Loucy (cell line): ENCODE measurements around the gene PSPH.

Source experiments
- EZH2phosphoT487 ChIP-seq: fragments of 200-600 bp; IDR thresholded peaks from 2 replicates; pipeline ENCODE4 v1.6.1; 2018; ENCODE audit warnings: antibody characterized with exemption, mild to moderate bottlenecking, moderate library complexity, borderline replicate concordance
- TF ChIP-seq, protein P1 (sequence below): fragments of 200-600 bp; sonication (generic); conservative IDR thresholded peaks from 2 replicates; pipeline ENCODE4 v1.5.1; 2014; ENCODE audit warnings: mild to moderate bottlenecking, antibody characterized with exemption, low read length

DNA sequence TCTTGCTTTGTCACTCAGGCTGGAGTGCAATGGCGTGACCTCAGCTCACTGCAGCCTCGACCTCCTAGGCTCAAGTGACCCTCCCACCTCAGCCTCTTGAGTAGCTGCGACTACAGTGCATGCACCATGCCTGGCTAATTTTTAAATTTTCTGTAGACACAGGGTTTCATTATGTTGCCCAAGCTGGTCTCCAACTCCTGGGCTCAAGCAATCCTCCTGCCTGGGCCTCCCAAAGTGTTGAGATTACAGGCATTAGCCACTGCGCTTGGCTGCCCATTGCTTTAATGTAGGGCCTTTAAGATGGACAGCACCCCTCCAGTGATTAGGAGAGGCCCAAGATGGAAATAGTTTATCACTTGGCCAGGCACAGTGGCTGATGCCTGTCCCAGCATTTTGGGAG, 47.5 kb downstream of the PSPH start:
- TF ChIP-seq, protein P1, sequence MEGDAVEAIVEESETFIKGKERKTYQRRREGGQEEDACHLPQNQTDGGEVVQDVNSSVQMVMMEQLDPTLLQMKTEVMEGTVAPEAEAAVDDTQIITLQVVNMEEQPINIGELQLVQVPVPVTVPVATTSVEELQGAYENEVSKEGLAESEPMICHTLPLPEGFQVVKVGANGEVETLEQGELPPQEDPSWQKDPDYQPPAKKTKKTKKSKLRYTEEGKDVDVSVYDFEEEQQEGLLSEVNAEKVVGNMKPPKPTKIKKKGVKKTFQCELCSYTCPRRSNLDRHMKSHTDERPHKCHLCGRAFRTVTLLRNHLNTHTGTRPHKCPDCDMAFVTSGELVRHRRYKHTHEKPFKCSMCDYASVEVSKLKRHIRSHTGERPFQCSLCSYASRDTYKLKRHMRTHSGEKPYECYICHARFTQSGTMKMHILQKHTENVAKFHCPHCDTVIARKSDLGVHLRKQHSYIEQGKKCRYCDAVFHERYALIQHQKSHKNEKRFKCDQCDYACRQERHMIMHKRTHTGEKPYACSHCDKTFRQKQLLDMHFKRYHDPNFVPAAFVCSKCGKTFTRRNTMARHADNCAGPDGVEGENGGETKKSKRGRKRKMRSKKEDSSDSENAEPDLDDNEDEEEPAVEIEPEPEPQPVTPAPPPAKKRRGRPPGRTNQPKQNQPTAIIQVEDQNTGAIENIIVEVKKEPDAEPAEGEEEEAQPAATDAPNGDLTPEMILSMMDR: no peak
- TF ChIP-seq EZH2phosphoT487: no peak
